ENCODE results near the gene PPP1R15A. TPM values are rescaled to one million over a fixed set of nuclear protein-coding genes. Genes with fewer than 3 reads are reported as not detected.

PPP1R15A gene
- polyA plus RNA-seq, 1 donor from 2014 or later = 73.6 TPM

DNA sequence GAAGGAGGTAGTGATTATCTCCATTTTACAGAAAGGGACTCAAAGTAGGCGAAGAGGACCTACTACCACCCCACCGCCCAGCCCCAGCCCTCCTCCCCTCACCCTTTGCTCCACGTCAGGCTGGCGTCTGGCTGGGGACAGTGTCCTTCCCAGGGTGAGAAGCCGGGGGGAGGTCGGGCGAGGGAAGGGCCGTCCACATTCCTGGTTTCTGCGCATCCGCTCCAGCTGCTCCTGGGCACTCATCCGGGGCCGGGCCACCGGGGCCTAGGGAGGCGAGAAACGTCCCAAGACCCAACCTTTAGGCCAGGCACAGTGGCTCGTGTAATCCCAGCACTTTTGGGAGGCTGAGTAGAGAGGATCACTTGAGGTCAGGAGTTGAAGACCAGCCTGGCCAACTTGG, 31.2 kb upstream of the PPP1R15A start:
- no peak overlapping the region for H3K4me3 ChIP-seq (ENCODE audit: low read length)
- H3F3A ChIP-seq (ENCODE audit: insufficient read depth, low read length, poor library complexity, severe bottlenecking) = no peaks in the 10 kb centered on the region
- no peaks in the 10 kb centered on the region for H4K20me1 ChIP-seq (ENCODE audit: insufficient read depth)
- H3K9ac ChIP-seq (ENCODE audit: low read length) = no peak overlapping the region
- H3K27ac ChIP-seq (ENCODE audit: low read length) = no peak overlapping the region
- TF ChIP-seq SMC3 (conservative IDR thresholded peaks at IDR 0.05; ENCODE audit: poor library complexity) (no peak), RAD21 (conservative IDR thresholded peaks at IDR 0.05) (no peak)
- H3K27me3 ChIP-seq (ENCODE audit: insufficient read depth, low read depth, low read length) = no peaks in the 10 kb centered on the region
- H3K36me3 ChIP-seq (ENCODE audit: insufficient read depth, low read length) = no peaks in the 10 kb centered on the region
- H3K4me2 ChIP-seq (ENCODE audit: low read length) = no peak overlapping the region
- H3K79me2 ChIP-seq (replicated peaks; ENCODE audit: insufficient read depth, low read length) = no peaks in the 10 kb centered on the region
- H3K9me2 ChIP-seq (ENCODE audit: insufficient read depth, low read length) = no peaks in the 10 kb centered on the region
- H2AFZ ChIP-seq (ENCODE audit: low read depth, low read length) = no peak overlapping the region
- H3K9me3 ChIP-seq (ENCODE audit: low read length) = no peaks in the 10 kb centered on the region

DNA sequence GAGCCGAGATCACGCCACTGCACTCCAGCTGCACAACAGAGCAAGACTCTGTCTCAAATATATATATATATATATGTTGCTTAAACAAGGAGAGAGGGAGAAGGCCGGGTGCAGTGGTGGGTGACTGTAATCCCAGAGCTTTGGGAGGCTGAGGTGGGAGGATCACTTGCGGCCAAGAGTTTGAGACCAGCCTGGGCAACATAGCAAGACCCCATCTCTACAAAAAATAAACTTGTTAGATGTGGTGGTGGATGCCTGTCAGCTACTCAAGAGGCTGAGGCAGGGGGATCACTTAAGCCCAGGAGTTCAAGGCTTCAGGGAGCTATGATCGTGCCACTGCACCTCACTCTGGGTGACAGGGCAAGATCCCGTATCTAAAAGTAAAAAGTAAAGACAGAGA, 30.6 kb upstream of the PPP1R15A start:
- Histone ChIP-seq H3K79me2 (replicated peaks; ENCODE audit: insufficient read depth, low read length) (no peaks in the 10 kb centered on the region), H3K36me3 (ENCODE audit: insufficient read depth, low read length) (no peaks in the 10 kb centered on the region), H3K9ac (ENCODE audit: low read length) (no peak overlapping the region), H3K9me2 (ENCODE audit: insufficient read depth, low read length) (no peaks in the 10 kb centered on the region), H4K20me1 (ENCODE audit: insufficient read depth) (no peaks in the 10 kb centered on the region), H2AFZ (ENCODE audit: low read depth, low read length) (no peak overlapping the region), H3K4me2 (ENCODE audit: low read length) (no peak overlapping the region), H3K27me3 (ENCODE audit: insufficient read depth, low read depth, low read length) (no peaks in the 10 kb centered on the region), H3F3A (ENCODE audit: insufficient read depth, low read length, poor library complexity, severe bottlenecking) (no peaks in the 10 kb centered on the region), H3K9me3 (ENCODE audit: low read length) (no peaks in the 10 kb centered on the region), H3K27ac (ENCODE audit: low read length) (no peak overlapping the region), H3K4me3 (ENCODE audit: low read length) (no peak overlapping the region)
- TF ChIP-seq MXI1 (conservative IDR thresholded peaks at IDR 0.05; ENCODE audit: poor library complexity, severe bottlenecking) = no peak
- TF ChIP-seq EP300 (conservative IDR thresholded peaks at IDR 0.05; ENCODE audit: poor library complexity, severe bottlenecking) = no peak
- no peak for TF ChIP-seq TAF1 (IDR thresholded peaks at IDR 0.05; ENCODE audit: low read depth)
- TF ChIP-seq, protein P1, sequence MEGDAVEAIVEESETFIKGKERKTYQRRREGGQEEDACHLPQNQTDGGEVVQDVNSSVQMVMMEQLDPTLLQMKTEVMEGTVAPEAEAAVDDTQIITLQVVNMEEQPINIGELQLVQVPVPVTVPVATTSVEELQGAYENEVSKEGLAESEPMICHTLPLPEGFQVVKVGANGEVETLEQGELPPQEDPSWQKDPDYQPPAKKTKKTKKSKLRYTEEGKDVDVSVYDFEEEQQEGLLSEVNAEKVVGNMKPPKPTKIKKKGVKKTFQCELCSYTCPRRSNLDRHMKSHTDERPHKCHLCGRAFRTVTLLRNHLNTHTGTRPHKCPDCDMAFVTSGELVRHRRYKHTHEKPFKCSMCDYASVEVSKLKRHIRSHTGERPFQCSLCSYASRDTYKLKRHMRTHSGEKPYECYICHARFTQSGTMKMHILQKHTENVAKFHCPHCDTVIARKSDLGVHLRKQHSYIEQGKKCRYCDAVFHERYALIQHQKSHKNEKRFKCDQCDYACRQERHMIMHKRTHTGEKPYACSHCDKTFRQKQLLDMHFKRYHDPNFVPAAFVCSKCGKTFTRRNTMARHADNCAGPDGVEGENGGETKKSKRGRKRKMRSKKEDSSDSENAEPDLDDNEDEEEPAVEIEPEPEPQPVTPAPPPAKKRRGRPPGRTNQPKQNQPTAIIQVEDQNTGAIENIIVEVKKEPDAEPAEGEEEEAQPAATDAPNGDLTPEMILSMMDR (IDR thresholded peaks at IDR 0.05; ENCODE audit: poor library complexity, severe bottlenecking) = no peak
- no peak for TF ChIP-seq EZH2 (IDR thresholded peaks at IDR 0.05; ENCODE audit: borderline replicate concordance, insufficient read depth, low read length, poor library complexity, severe bottlenecking)
- TF ChIP-seq, protein P2, sequence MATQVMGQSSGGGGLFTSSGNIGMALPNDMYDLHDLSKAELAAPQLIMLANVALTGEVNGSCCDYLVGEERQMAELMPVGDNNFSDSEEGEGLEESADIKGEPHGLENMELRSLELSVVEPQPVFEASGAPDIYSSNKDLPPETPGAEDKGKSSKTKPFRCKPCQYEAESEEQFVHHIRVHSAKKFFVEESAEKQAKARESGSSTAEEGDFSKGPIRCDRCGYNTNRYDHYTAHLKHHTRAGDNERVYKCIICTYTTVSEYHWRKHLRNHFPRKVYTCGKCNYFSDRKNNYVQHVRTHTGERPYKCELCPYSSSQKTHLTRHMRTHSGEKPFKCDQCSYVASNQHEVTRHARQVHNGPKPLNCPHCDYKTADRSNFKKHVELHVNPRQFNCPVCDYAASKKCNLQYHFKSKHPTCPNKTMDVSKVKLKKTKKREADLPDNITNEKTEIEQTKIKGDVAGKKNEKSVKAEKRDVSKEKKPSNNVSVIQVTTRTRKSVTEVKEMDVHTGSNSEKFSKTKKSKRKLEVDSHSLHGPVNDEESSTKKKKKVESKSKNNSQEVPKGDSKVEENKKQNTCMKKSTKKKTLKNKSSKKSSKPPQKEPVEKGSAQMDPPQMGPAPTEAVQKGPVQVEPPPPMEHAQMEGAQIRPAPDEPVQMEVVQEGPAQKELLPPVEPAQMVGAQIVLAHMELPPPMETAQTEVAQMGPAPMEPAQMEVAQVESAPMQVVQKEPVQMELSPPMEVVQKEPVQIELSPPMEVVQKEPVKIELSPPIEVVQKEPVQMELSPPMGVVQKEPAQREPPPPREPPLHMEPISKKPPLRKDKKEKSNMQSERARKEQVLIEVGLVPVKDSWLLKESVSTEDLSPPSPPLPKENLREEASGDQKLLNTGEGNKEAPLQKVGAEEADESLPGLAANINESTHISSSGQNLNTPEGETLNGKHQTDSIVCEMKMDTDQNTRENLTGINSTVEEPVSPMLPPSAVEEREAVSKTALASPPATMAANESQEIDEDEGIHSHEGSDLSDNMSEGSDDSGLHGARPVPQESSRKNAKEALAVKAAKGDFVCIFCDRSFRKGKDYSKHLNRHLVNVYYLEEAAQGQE (IDR thresholded peaks at IDR 0.05; ENCODE audit: borderline replicate concordance) = no peak
- TF ChIP-seq SMC3 (conservative IDR thresholded peaks at IDR 0.05; ENCODE audit: poor library complexity) = no peak
- no peak for TF ChIP-seq POLR2AphosphoS5 (IDR thresholded peaks at IDR 0.05)
- TF ChIP-seq RAD21 (conservative IDR thresholded peaks at IDR 0.05) = no peak

DNA sequence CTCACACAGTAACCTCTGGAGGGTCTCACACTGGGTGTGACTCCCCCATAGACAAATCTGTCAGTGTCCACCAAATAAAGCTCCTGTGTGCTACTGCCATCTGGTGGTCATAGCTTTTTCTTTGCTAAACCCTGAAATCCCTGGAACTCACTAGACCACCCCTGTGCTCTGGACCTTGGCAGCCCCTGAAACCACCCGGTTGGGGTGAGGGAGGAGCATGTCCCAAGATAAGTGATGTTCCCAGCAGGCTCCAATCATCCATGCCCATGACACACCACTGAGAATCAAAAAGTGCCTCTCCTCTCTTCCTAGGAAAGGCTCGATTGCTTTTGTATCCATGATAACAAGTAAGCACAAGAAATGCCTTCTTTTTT, 29.4 kb upstream of the PPP1R15A start:
- TF ChIP-seq, protein P2 (IDR thresholded peaks at IDR 0.05; ENCODE audit: borderline replicate concordance) = no peak
- TF ChIP-seq EZH2 (IDR thresholded peaks at IDR 0.05; ENCODE audit: borderline replicate concordance, insufficient read depth, low read length, poor library complexity, severe bottlenecking) (no peak), RAD21 (conservative IDR thresholded peaks at IDR 0.05) (peak; percentile 85), POLR2AphosphoS5 (IDR thresholded peaks at IDR 0.05) (no peak), EP300 (conservative IDR thresholded peaks at IDR 0.05; ENCODE audit: poor library complexity, severe bottlenecking) (no peak), TAF1 (IDR thresholded peaks at IDR 0.05; ENCODE audit: low read depth) (no peak), MXI1 (conservative IDR thresholded peaks at IDR 0.05; ENCODE audit: poor library complexity, severe bottlenecking) (no peak), SMC3 (conservative IDR thresholded peaks at IDR 0.05; ENCODE audit: poor library complexity) (peak; percentile 93)
- TF ChIP-seq, protein P1 (IDR thresholded peaks at IDR 0.05; ENCODE audit: poor library complexity, severe bottlenecking) = peak; percentile 92
- Histone ChIP-seq H3K4me2 (ENCODE audit: low read length) (no peak overlapping the region), H3K9ac (ENCODE audit: low read length) (no peak overlapping the region), H3K9me2 (ENCODE audit: insufficient read depth, low read length) (no peaks in the 10 kb centered on the region), H3K27me3 (ENCODE audit: insufficient read depth, low read depth, low read length) (no peaks in the 10 kb centered on the region), H3K36me3 (ENCODE audit: insufficient read depth, low read length) (no peaks in the 10 kb centered on the region), H3K9me3 (ENCODE audit: low read length) (no peaks in the 10 kb centered on the region), H3F3A (ENCODE audit: insufficient read depth, low read length, poor library complexity, severe bottlenecking) (no peaks in the 10 kb centered on the region), H3K79me2 (replicated peaks; ENCODE audit: insufficient read depth, low read length) (no peaks in the 10 kb centered on the region), H3K4me3 (ENCODE audit: low read length) (no peak overlapping the region), H2AFZ (ENCODE audit: low read depth, low read length) (no peak overlapping the region), H3K27ac (ENCODE audit: low read length) (no peak overlapping the region), H4K20me1 (ENCODE audit: insufficient read depth) (no peaks in the 10 kb centered on the region)

Data from neural cell (in vitro differentiated cells).